Measurements from ENCODE around the gene CD46. TPM values are rescaled to one million over a fixed set of nuclear protein-coding genes. Genes with fewer than 3 reads are reported as not detected.

Gene CD46
- total RNA-seq, 2 donors from 2014 or later: 148 to 282 TPM

DNA sequence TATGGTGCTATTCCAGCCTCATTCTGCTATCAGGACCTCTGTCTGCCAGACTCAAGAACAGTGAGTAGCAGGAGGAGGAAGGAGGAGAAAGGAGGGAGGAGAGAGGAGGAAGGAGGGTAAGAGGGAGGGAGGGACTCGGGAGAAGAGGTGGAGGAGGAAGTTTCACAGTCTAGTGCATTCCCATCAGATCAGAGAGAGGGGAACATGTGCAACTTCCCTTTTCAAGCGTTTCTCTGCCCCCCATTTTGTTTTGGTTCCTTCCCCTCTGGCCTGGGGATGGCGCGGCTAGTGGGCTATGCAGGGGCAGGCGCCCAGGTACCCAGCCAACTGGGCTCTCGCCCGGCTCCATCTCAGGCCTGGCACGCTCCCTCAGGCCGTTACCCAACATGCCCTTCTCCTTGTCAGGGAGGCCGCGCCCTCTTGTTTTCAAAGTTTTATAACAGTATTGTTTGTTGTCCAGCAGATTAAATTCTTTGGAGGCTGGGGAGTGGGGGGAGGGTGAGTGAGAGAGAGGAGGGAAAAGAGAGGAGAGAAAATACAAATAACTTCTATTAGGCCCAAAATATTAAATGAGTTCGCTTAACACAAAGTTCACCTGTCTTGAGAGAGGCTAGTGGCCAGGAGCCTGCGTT is 56.0 kb downstream of the CD46 start:
- H3K9ac ChIP-seq (ENCODE audit: low read depth in 2 of 2, low read length in 2 of 2): peak overlapping the region; percentile 36 to 84
- H3K36me3 ChIP-seq: no peaks in the 10 kb centered on the region
- no peaks in the 10 kb centered on the region for H3K27me3 ChIP-seq
- H3K9me3 ChIP-seq: no peaks in the 10 kb centered on the region
- H3K4me3 ChIP-seq: no peak overlapping the region
- TF ChIP-seq, protein P1, sequence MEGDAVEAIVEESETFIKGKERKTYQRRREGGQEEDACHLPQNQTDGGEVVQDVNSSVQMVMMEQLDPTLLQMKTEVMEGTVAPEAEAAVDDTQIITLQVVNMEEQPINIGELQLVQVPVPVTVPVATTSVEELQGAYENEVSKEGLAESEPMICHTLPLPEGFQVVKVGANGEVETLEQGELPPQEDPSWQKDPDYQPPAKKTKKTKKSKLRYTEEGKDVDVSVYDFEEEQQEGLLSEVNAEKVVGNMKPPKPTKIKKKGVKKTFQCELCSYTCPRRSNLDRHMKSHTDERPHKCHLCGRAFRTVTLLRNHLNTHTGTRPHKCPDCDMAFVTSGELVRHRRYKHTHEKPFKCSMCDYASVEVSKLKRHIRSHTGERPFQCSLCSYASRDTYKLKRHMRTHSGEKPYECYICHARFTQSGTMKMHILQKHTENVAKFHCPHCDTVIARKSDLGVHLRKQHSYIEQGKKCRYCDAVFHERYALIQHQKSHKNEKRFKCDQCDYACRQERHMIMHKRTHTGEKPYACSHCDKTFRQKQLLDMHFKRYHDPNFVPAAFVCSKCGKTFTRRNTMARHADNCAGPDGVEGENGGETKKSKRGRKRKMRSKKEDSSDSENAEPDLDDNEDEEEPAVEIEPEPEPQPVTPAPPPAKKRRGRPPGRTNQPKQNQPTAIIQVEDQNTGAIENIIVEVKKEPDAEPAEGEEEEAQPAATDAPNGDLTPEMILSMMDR (IDR thresholded peaks at IDR 0.05): no peak
- H3K27ac ChIP-seq: peak overlapping the region; percentile 80
- peak; percentile 89 for DNase-seq
- intact Hi-C loops (cut with DNase I): no loop called here
- peaks cover 27% of the 10 kb centered on the region for H3K4me1 ChIP-seq

DNA sequence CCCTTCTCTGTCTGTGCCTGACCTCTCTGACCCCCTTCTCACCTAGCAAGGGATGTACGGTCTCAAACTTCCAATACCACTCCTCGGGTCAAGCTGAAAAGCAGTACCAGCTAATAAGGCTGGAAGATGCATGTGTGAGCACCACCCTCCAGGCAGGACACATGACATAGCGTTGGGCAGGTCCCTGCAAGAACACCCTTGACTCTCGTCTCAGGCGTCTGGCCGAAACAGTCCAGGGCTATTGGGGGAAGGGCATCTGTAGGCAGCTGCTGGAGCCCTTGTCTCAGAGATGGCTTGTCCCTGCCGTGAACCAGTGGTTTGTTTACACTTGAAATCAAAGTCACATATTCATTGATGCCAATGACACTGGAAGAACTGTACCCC is 56.5 kb downstream of the CD46 start:
- Histone ChIP-seq H3K4me3 (no peak overlapping the region), H3K4me1 (peaks cover 27% of the 10 kb centered on the region), H3K9ac (ENCODE audit: low read depth in 2 of 2, low read length in 2 of 2) (peak overlapping the region in 1 of 2 donors; percentile 65), H3K27ac (peak overlapping the region; percentile 80), H3K36me3 (no peaks in the 10 kb centered on the region), H3K27me3 (no peaks in the 10 kb centered on the region), H3K9me3 (no peaks in the 10 kb centered on the region)
- intact Hi-C loops (cut with DNase I): no loop called here
- TF ChIP-seq, protein P1 (IDR thresholded peaks at IDR 0.05): no peak
- DNase-seq: no peak

DNA sequence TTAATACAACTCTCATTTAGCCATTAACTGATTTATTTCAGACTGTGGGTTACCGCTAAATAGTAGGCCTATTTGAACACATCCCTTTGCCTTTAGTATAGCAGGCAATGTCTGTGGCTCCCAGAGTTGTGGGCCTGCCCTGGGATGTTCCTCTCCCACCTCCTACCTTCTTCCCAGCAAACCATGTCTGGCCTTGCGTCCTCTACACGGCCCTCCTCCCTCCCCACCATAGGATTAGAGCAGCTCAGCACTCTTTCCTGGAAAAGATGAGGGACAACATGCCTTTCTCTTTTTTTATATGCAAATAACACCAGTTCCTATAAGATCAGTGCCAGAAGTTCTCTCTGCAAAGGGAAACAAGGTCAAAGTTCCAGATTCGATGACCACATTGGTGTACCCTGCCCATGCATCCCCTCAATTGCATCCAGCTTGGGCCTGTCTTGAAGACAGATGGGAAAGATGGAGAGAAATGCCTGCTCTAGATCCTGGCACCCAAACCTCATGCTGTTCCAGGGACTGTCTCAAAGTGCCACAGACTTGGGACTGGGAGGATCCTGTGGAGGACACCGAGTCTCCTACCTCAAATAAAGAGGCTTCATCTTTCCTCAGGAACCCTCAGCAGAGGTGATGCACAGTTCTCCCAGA is 57.2 kb downstream of the CD46 start:
- H3K4me1 ChIP-seq: peaks cover 27% of the 10 kb centered on the region
- H3K27ac ChIP-seq: peak overlapping the region; percentile 80
- no peak for DNase-seq
- H3K36me3 ChIP-seq: no peaks in the 10 kb centered on the region
- intact Hi-C loops (cut with DNase I): no loop called here
- TF ChIP-seq, protein P1 (IDR thresholded peaks at IDR 0.05): no peak
- H3K9me3 ChIP-seq: no peaks in the 10 kb centered on the region
- H3K4me3 ChIP-seq: no peak overlapping the region
- no peaks in the 10 kb centered on the region for H3K27me3 ChIP-seq
- H3K9ac ChIP-seq (ENCODE audit: low read depth in 2 of 2, low read length in 2 of 2): peak overlapping the region in 1 of 2 donors; percentile 51

DNA sequence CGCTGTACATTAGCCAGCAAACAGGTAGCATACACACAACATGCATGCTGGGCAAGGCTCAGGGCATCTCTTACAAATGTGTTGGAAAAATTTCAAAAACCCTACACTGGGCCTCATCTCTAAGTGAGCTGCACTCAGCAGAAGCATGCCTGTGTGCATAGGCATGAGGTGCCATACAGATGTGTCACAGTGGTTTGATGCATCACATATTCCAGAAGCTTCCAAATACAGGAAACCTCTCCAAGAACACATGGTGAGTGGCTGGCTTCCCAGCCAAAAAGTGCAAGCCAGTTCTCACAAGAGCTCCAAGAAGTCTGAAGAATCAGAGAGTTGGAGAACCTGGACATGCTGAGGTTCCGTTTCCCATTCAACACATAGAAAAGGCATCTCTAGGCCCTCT is 58.3 kb downstream of the CD46 start:
- no peak overlapping the region for H3K4me3 ChIP-seq
- peak overlapping the region; percentile 15 for H3K27ac ChIP-seq
- DNase-seq: no peak
- H3K4me1 ChIP-seq: peaks cover 27% of the 10 kb centered on the region
- TF ChIP-seq, protein P1 (IDR thresholded peaks at IDR 0.05): no peak
- no peaks in the 10 kb centered on the region for H3K9me3 ChIP-seq
- H3K27me3 ChIP-seq: no peaks in the 10 kb centered on the region
- no peak overlapping the region for H3K9ac ChIP-seq (ENCODE audit: low read depth in 2 of 2, low read length in 2 of 2)
- intact Hi-C loops (cut with DNase I): no loop called here
- no peaks in the 10 kb centered on the region for H3K36me3 ChIP-seq

DNA sequence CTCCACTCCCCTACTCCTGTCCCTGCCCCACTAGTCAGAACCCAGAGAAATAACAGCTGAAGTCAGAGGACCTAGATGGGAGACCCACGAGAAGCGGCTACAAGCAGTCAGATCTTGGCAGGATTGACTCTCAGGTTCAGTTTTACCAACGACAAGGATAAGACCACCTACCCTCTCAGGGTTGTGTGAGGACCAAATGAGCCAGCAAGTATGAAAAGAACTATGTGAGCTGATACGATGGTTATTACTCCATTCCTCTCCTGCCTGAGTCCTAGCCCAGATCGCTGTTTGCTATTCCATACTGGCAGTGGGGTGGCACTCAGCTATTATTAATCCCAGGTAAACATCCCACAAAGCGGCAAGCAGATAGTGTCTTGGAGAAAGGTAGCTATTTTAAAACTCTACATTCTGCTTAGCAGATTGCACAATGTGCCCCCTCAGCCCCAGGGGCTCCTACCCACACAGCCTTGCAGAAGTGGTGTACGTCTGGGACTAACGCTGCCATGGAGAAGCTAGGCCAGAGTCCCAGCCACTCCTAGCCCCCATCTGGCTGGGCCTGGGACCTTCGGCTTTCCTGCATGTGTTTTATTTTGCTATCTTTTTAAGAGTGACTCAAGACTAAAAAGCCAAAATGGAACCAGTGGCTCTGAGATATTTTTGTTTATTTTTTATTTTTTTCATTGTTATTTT is 58.9 kb downstream of the CD46 start:
- no peaks in the 10 kb centered on the region for H3K27me3 ChIP-seq
- no peaks in the 10 kb centered on the region for H3K9me3 ChIP-seq
- no peak for DNase-seq
- no peaks in the 10 kb centered on the region for H3K36me3 ChIP-seq
- peaks cover 27% of the 10 kb centered on the region for H3K4me1 ChIP-seq
- H3K9ac ChIP-seq (ENCODE audit: low read depth in 2 of 2, low read length in 2 of 2): no peak overlapping the region
- TF ChIP-seq, protein P1 (IDR thresholded peaks at IDR 0.05): no peak
- no peak overlapping the region for H3K4me3 ChIP-seq
- intact Hi-C loops (cut with DNase I): no loop called here
- H3K27ac ChIP-seq: no peak overlapping the region

Data from colonic mucosa (tissue), 4 donors.